Measurements from ENCODE around the gene PAPOLB.

- TF ChIP-seq CBFB (IDR thresholded peaks at IDR 0.05; ENCODE audit: low read depth), result no peak
- TF ChIP-seq MXI1 (IDR thresholded peaks at IDR 0.05; ENCODE audit: low read depth, low read length), result no peak
- no peak for TF ChIP-seq POLR2A (IDR thresholded peaks at IDR 0.05; ENCODE audit: low read depth, low read length)
- TF ChIP-seq RAD21 (IDR thresholded peaks at IDR 0.05; ENCODE audit: insufficient read depth, low read depth, low read length), result no peak
- no peak for TF ChIP-seq YY1 (IDR thresholded peaks at IDR 0.05; ENCODE audit: low read depth, low read length)
- TF ChIP-seq ATF7 (IDR thresholded peaks at IDR 0.05; ENCODE audit: low read depth), result no peak
- TF ChIP-seq ZNF24 (IDR thresholded peaks at IDR 0.05), result no peak
- TF ChIP-seq CTCF (IDR thresholded peaks at IDR 0.05 in 2 of 3, conservative IDR thresholded peaks at IDR 0.05 in 1 of 3; ENCODE audit: control insufficient read depth in 2 of 3, extremely low read depth in 1 of 3, insufficient read depth in 1 of 3, low read depth in 3 of 3, low read length in 3 of 3), result no peak
- TF ChIP-seq BACH1 (IDR thresholded peaks at IDR 0.05; ENCODE audit: borderline replicate concordance), result no peak
- TF ChIP-seq NBN (IDR thresholded peaks at IDR 0.05), result no peak
Observed at GRCh38 chr7:4820405-4820966, 41.3 kb downstream of the PAPOLB start.

Measured in GM12878 (cell line).